Cardiac muscle cell (in vitro differentiated cells and primary cell): Measurements from ENCODE around the gene TTC16. TPM values are rescaled to one million over a fixed set of nuclear protein-coding genes. Genes with fewer than 3 reads are reported as not detected.

Source experiments
- DNase-seq, 2 donors: peaks; one replicate each; pipeline versions ENCODE4 v3.0.0 to v3.0.0-alpha.2; 2010 to 2017; ENCODE audit warnings: low read depth in 1 of 2, low spot score in 1 of 2
- H3K27ac ChIP-seq: fragments of 200-600 bp; sonication (generic); 2 replicates; pipeline ENCODE4 v1.5.1; 2016
- H3K27me3 ChIP-seq: fragments of 200-600 bp; sonication (generic); 2 replicates; pipeline ENCODE4 v1.6.0; 2016; ENCODE audit warnings: control low read depth
- H3K36me3 ChIP-seq: fragments of 200-600 bp; sonication (generic); 2 replicates; pipeline ENCODE4 v1.5.1; 2016; ENCODE audit warnings: control low read depth
- H3K4me1 ChIP-seq: fragments of 200-600 bp; sonication (generic); 2 replicates; pipeline ENCODE4 v1.8.1; 2017; ENCODE audit warnings: low read depth, mild to moderate bottlenecking, mixed run types
- H3K4me3 ChIP-seq: fragments of 200-600 bp; sonication (generic); 2 replicates; pipeline ENCODE4 v1.5.1; 2016; ENCODE audit warnings: mild to moderate bottlenecking
- H3K9me3 ChIP-seq: fragments of 200-600 bp; sonication (generic); 2 replicates; pipeline ENCODE4 v1.5.1; 2017; ENCODE audit warnings: low read depth, mild to moderate bottlenecking, control low read depth
- CTCF ChIP-seq: IDR thresholded peaks from 2 replicates; pipeline ENCODE4 v1.5.1; 2012; ENCODE audit warnings: low read depth, mild to moderate bottlenecking, low read length
- polyA plus RNA-seq: library from polyadenylated mRNA; unstranded; fragments of >200 nt; fragmentation: Nextera tagmentation; extraction: Ambion mirVana; gene quantifications from 2 replicates; pipeline ENCODE4 v1.2.1, GENCODE V29; 2016
- total RNA-seq: library from RNA; depleted of rRNA; stranded (reverse); fragments of >200 nt; gene quantifications from 2 replicates; pipeline ENCODE4 v1.2.3, GENCODE V29; 2016

The TTC16 gene
- total and polyA plus RNA-seq, 2 experiments from 2014 or later = 0.06 TPM; not detected in 1

DNA sequence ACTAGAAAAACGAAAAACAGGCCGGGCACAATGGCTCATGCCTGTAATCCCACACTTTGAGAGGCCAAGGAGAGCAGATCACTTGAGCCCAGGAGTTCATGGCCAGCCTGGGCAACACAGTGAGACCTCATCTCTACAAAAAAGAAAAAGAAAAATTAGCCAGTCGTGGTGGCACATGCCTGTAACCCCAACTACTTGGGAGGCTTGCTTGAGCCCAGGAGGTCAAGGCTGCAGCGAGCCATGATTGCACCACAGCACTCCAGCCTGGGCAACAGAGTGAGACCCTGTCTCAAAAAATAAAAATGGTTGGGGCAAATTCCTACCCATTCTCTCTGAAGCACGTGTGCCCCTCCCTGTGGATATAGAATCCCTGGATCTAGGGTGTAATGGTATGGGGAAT, 17.5 kb upstream of the TTC16 start:
- TF ChIP-seq CTCF = no peak
- Histone ChIP-seq H3K4me1 (no peaks in the 10 kb centered on the region), H3K9me3 (no peaks in the 10 kb centered on the region), H3K27ac (no peak overlapping the region), H3K27me3 (no peaks in the 10 kb centered on the region), H3K4me3 (no peak overlapping the region), H3K36me3 (no peaks in the 10 kb centered on the region)
- DNase-seq = no peak

GRCh38 chr9:127698985-127699670, 16.8 kb upstream of the TTC16 start:
- Histone ChIP-seq H3K9me3 (no peaks in the 10 kb centered on the region), H3K4me1 (no peaks in the 10 kb centered on the region), H3K27ac (peak overlapping the region; percentile 17), H3K27me3 (no peaks in the 10 kb centered on the region), H3K36me3 (no peaks in the 10 kb centered on the region), H3K4me3 (peak overlapping the region; percentile 6)
- TF ChIP-seq CTCF = no peak
- DNase-seq = peak; percentile 95 to 99

DNA sequence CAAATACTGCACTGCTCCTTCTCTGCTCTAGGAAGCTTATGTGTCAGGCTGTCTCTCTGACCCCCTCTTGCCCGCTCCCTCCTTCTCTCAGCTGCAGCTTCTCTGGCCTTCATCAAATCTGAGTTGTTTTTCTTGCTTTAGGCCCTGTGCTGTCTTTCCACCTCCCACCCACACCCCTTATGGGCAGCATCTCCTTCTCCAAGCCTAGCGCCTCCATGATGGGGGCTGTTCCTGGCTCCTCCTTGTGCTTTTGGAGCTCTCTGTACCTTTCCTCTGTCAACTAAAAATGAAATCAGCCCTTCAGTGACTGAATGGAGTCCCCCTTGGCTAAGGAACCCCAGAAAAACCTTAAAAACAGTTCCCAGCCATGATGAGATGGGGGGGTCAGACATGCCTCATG, 15.7 kb upstream of the TTC16 start:
- Histone ChIP-seq H3K27me3 (no peaks in the 10 kb centered on the region), H3K27ac (no peak overlapping the region), H3K4me3 (no peak overlapping the region), H3K9me3 (no peaks in the 10 kb centered on the region), H3K36me3 (no peaks in the 10 kb centered on the region), H3K4me1 (no peaks in the 10 kb centered on the region)
- no peak for TF ChIP-seq CTCF
- no peak for DNase-seq

DNA sequence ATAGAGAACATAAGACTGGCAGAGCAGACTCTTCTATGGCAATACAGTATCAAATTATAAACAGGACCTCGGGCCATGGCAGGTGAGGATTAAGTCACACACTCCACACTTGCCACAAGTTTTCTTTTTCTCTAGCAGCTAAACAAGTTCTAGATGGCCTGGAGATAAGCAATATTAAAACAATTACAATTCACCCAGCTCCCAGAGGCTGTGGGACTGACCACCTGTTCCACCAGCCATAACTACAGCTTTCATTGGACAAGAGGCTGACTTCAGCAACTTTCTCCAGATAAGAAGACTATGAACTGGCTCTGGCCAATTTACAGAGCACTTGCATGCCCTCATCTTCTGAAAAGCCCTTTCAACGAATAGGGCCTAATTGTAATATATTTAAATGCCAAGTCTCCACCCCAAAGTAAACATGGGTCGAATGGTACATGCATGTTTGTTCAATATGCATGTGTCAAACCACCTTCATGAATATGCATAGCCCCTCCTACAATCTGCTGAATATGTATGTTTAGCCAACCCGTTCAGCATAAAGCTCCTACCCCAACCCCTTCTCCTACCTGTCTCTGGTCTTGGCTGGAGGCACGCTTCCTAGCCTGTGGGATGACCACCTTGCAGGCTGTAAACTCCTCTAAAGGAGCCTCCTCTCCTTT, 15.2 kb upstream of the TTC16 start:
- H3K27ac ChIP-seq = no peak overlapping the region
- DNase-seq = no peak
- TF ChIP-seq CTCF = no peak

DNA sequence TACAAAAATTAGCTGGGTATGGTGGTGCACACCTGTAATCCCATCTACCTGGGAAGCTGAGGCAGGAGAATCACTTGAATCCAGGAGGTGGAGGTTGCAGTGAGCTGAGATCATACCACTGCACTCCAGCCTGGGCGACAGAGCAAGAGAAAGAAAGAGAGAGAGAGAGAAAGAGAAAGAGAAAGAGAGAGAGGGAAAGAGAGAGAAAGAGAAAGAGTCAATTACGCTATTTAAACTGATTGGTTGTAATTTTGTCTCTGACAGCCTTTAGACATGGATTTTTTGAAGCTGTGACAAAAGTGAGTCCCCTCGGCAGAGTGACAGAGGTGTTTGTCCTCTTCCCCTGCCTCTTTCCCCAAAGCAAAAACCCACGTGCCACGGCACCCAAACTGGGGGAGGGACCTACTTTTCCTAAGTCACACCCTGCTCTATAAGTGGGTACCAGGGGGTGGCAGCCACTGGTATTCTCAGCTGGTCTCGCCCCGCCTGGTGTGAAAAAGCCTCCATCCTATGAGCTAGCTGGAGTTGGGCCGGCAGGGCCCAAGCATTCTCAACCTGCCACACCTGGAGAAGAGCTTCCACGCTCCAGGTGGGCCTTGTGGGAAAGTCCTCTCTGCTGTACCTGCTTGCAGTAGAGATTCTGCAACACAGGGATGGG, 12.5 kb upstream of the TTC16 start:
- no peaks in the 10 kb centered on the region for H3K36me3 ChIP-seq
- TF ChIP-seq CTCF = no peak
- no peak overlapping the region for H3K4me3 ChIP-seq
- H3K4me1 ChIP-seq = no peaks in the 10 kb centered on the region
- no peak for DNase-seq
- H3K27ac ChIP-seq = no peak overlapping the region
- no peaks in the 10 kb centered on the region for H3K27me3 ChIP-seq
- H3K9me3 ChIP-seq = no peaks in the 10 kb centered on the region

More for the DNA sequence above, 15.2 kb upstream of the TTC16 start:
- H3K9me3 ChIP-seq = no peaks in the 10 kb centered on the region
- no peaks in the 10 kb centered on the region for H3K4me1 ChIP-seq
- no peaks in the 10 kb centered on the region for H3K27me3 ChIP-seq
- H3K36me3 ChIP-seq = no peaks in the 10 kb centered on the region
- H3K4me3 ChIP-seq = no peak overlapping the region
